ENCODE data around the gene RIOK2.
"Not testable (repeated sequence)": the region's sequence is repeated elsewhere in the genome, so short reads cannot be mapped to it uniquely, and the experiment has no call there.

The RIOK2 gene

GRCh38 chr5:97140250-97140649 lies 42.8 kb downstream of the RIOK2 start:
- H3K9ac ChIP-seq (ENCODE audit: low read length); H3K4me1 ChIP-seq (ENCODE audit: control insufficient read depth, insufficient read depth, low read length); H3K4me3 ChIP-seq (ENCODE audit: low read length); H3K9me3 ChIP-seq (ENCODE audit: control insufficient read depth, low read length); H3K27me3 ChIP-seq (ENCODE audit: control insufficient read depth, insufficient read depth, low read length); H3K36me3 ChIP-seq (ENCODE audit: control insufficient read depth, insufficient read depth, low read length): not testable (repeated sequence)

GRCh38 chr5:97136475-97136874 lies 46.6 kb downstream of the RIOK2 start:
- Histone ChIP-seq H3K9me3 (ENCODE audit: control insufficient read depth, low read length) (no peaks in the 10 kb centered on the region), H3K36me3 (ENCODE audit: control insufficient read depth, insufficient read depth, low read length) (no peaks in the 10 kb centered on the region), H3K9ac (ENCODE audit: low read length) (no peak overlapping the region), H3K4me1 (ENCODE audit: control insufficient read depth, insufficient read depth, low read length) (no peaks in the 10 kb centered on the region), H3K4me3 (ENCODE audit: low read length) (no peak overlapping the region), H3K27me3 (ENCODE audit: control insufficient read depth, insufficient read depth, low read length) (no peaks in the 10 kb centered on the region)

GRCh38 chr5:97135868-97136267 lies 47.2 kb downstream of the RIOK2 start:
- H3K4me3 ChIP-seq (ENCODE audit: low read length), result no peak overlapping the region
- H3K4me1 ChIP-seq (ENCODE audit: control insufficient read depth, insufficient read depth, low read length), result no peaks in the 10 kb centered on the region
- no peaks in the 10 kb centered on the region for H3K27me3 ChIP-seq (ENCODE audit: control insufficient read depth, insufficient read depth, low read length)
- H3K9me3 ChIP-seq (ENCODE audit: control insufficient read depth, low read length), result no peaks in the 10 kb centered on the region
- H3K9ac ChIP-seq (ENCODE audit: low read length), result no peak overlapping the region
- no peaks in the 10 kb centered on the region for H3K36me3 ChIP-seq (ENCODE audit: control insufficient read depth, insufficient read depth, low read length)

- no peaks in the 10 kb centered on the region for H3K36me3 ChIP-seq (ENCODE audit: control insufficient read depth, insufficient read depth, low read length)
- H3K9me3 ChIP-seq (ENCODE audit: control insufficient read depth, low read length), result no peaks in the 10 kb centered on the region
- no peaks in the 10 kb centered on the region for H3K4me1 ChIP-seq (ENCODE audit: control insufficient read depth, insufficient read depth, low read length)
- H3K9ac ChIP-seq (ENCODE audit: low read length), result no peak overlapping the region
- H3K27me3 ChIP-seq (ENCODE audit: control insufficient read depth, insufficient read depth, low read length), result no peaks in the 10 kb centered on the region
- H3K4me3 ChIP-seq (ENCODE audit: low read length), result no peak overlapping the region
Measured at GRCh38 chr5:97134634-97135033, 48.4 kb downstream of the RIOK2 start.

- Histone ChIP-seq H3K9ac (ENCODE audit: low read length) (no peak overlapping the region), H3K9me3 (ENCODE audit: control insufficient read depth, low read length) (no peaks in the 10 kb centered on the region), H3K4me1 (ENCODE audit: control insufficient read depth, insufficient read depth, low read length) (no peaks in the 10 kb centered on the region), H3K4me3 (ENCODE audit: low read length) (no peak overlapping the region), H3K36me3 (ENCODE audit: control insufficient read depth, insufficient read depth, low read length) (no peaks in the 10 kb centered on the region), H3K27me3 (ENCODE audit: control insufficient read depth, insufficient read depth, low read length) (no peaks in the 10 kb centered on the region)
Measured at GRCh38 chr5:97133101-97133500, 49.9 kb downstream of the RIOK2 start.

- Histone ChIP-seq H3K36me3 (ENCODE audit: control insufficient read depth, insufficient read depth, low read length) (no peaks in the 10 kb centered on the region), H3K27me3 (ENCODE audit: control insufficient read depth, insufficient read depth, low read length) (no peaks in the 10 kb centered on the region), H3K9me3 (ENCODE audit: control insufficient read depth, low read length) (no peaks in the 10 kb centered on the region), H3K9ac (ENCODE audit: low read length) (no peak overlapping the region), H3K4me1 (ENCODE audit: control insufficient read depth, insufficient read depth, low read length) (no peaks in the 10 kb centered on the region), H3K4me3 (ENCODE audit: low read length) (no peak overlapping the region)
Measured at GRCh38 chr5:97131921-97132320, 51.1 kb downstream of the RIOK2 start.

- Histone ChIP-seq H3K4me1 (ENCODE audit: control insufficient read depth, insufficient read depth, low read length) (no peaks in the 10 kb centered on the region), H3K9ac (ENCODE audit: low read length) (no peak overlapping the region)
Measured at GRCh38 chr5:97131139-97131710, 51.8 kb downstream of the RIOK2 start.

GRCh38 chr5:97127727-97128126 lies 55.3 kb downstream of the RIOK2 start:
- Histone ChIP-seq H3K9me3 (ENCODE audit: control insufficient read depth, low read length) (no peaks in the 10 kb centered on the region), H3K4me3 (ENCODE audit: low read length) (no peak overlapping the region), H3K27me3 (ENCODE audit: control insufficient read depth, insufficient read depth, low read length) (no peaks in the 10 kb centered on the region), H3K9ac (ENCODE audit: low read length) (no peak overlapping the region), H3K36me3 (ENCODE audit: control insufficient read depth, insufficient read depth, low read length) (no peaks in the 10 kb centered on the region), H3K4me1 (ENCODE audit: control insufficient read depth, insufficient read depth, low read length) (no peaks in the 10 kb centered on the region)

More at GRCh38 chr5:97131139-97131710, 51.8 kb downstream of the RIOK2 start:
- Histone ChIP-seq H3K27me3 (ENCODE audit: control insufficient read depth, insufficient read depth, low read length) (no peaks in the 10 kb centered on the region), H3K4me3 (ENCODE audit: low read length) (no peak overlapping the region), H3K9me3 (ENCODE audit: control insufficient read depth, low read length) (no peaks in the 10 kb centered on the region), H3K36me3 (ENCODE audit: control insufficient read depth, insufficient read depth, low read length) (no peaks in the 10 kb centered on the region)

- Histone ChIP-seq H3K9ac (ENCODE audit: low read length) (no peak overlapping the region), H3K9me3 (ENCODE audit: control insufficient read depth, low read length) (no peaks in the 10 kb centered on the region), H3K36me3 (ENCODE audit: control insufficient read depth, insufficient read depth, low read length) (no peaks in the 10 kb centered on the region), H3K4me3 (ENCODE audit: low read length) (no peak overlapping the region), H3K27me3 (ENCODE audit: control insufficient read depth, insufficient read depth, low read length) (no peaks in the 10 kb centered on the region), H3K4me1 (ENCODE audit: control insufficient read depth, insufficient read depth, low read length) (no peaks in the 10 kb centered on the region)
Measured at GRCh38 chr5:97125125-97125683, 57.8 kb downstream of the RIOK2 start.

GRCh38 chr5:97124335-97124734 lies 58.7 kb downstream of the RIOK2 start:
- Histone ChIP-seq H3K36me3 (ENCODE audit: control insufficient read depth, insufficient read depth, low read length) (no peaks in the 10 kb centered on the region), H3K9me3 (ENCODE audit: control insufficient read depth, low read length) (no peaks in the 10 kb centered on the region), H3K4me3 (ENCODE audit: low read length) (no peak overlapping the region), H3K27me3 (ENCODE audit: control insufficient read depth, insufficient read depth, low read length) (no peaks in the 10 kb centered on the region), H3K9ac (ENCODE audit: low read length) (no peak overlapping the region), H3K4me1 (ENCODE audit: control insufficient read depth, insufficient read depth, low read length) (no peaks in the 10 kb centered on the region)

- H3K36me3 ChIP-seq (ENCODE audit: control insufficient read depth, insufficient read depth, low read length), result no peaks in the 10 kb centered on the region
- H3K4me3 ChIP-seq (ENCODE audit: low read length), result no peak overlapping the region
- no peaks in the 10 kb centered on the region for H3K9me3 ChIP-seq (ENCODE audit: control insufficient read depth, low read length)
- no peak overlapping the region for H3K9ac ChIP-seq (ENCODE audit: low read length)
- no peaks in the 10 kb centered on the region for H3K27me3 ChIP-seq (ENCODE audit: control insufficient read depth, insufficient read depth, low read length)
- no peaks in the 10 kb centered on the region for H3K4me1 ChIP-seq (ENCODE audit: control insufficient read depth, insufficient read depth, low read length)
Measured at GRCh38 chr5:97121848-97122247, 61.2 kb downstream of the RIOK2 start.

- Histone ChIP-seq H3K4me3 (ENCODE audit: low read length) (no peak overlapping the region), H3K27me3 (ENCODE audit: control insufficient read depth, insufficient read depth, low read length) (no peaks in the 10 kb centered on the region), H3K4me1 (ENCODE audit: control insufficient read depth, insufficient read depth, low read length) (no peaks in the 10 kb centered on the region), H3K9me3 (ENCODE audit: control insufficient read depth, low read length) (no peaks in the 10 kb centered on the region), H3K9ac (ENCODE audit: low read length) (no peak overlapping the region), H3K36me3 (ENCODE audit: control insufficient read depth, insufficient read depth, low read length) (no peaks in the 10 kb centered on the region)
Measured at GRCh38 chr5:97120195-97120594, 62.9 kb downstream of the RIOK2 start.

GRCh38 chr5:97119007-97119390 lies 64.0 kb downstream of the RIOK2 start:
- H3K9ac ChIP-seq (ENCODE audit: low read length), result no peak overlapping the region
- H3K4me1 ChIP-seq (ENCODE audit: control insufficient read depth, insufficient read depth, low read length), result no peaks in the 10 kb centered on the region
- no peak overlapping the region for H3K4me3 ChIP-seq (ENCODE audit: low read length)
- H3K27me3 ChIP-seq (ENCODE audit: control insufficient read depth, insufficient read depth, low read length), result no peaks in the 10 kb centered on the region
- H3K9me3 ChIP-seq (ENCODE audit: control insufficient read depth, low read length), result no peaks in the 10 kb centered on the region
- H3K36me3 ChIP-seq (ENCODE audit: control insufficient read depth, insufficient read depth, low read length), result no peaks in the 10 kb centered on the region

Data from mucosa of stomach (tissue), 1 donor.